HepG2 (cell line): ENCODE data around the gene CHMP6.

Source experiments
- CBX1 ChIP-seq: IDR thresholded peaks from one replicate; pipeline ENCODE4 v1.6.1; 2016; ENCODE audit warnings: antibody characterized with exemption, low read depth
- CEBPG ChIP-seq: IDR thresholded peaks from 2 replicates; pipeline ENCODE4 v1.6.1; 2016
- KAT2B ChIP-seq: fragments of 150-350 bp; IDR thresholded peaks from 2 replicates; pipeline ENCODE4 v1.6.1; 2014; ENCODE audit warnings: low read depth, low read length, borderline replicate concordance
- MAFK ChIP-seq, 2 experiments: IDR thresholded peaks in 1 of 2; conservative IDR thresholded peaks in 1 of 2; 2 replicates each; pipeline ENCODE4 v1.6.1; 2011; ENCODE audit warnings: improper control_type of control experiment in 2 of 2, low read length in 2 of 2
- POGZ ChIP-seq: sonication (generic); formaldehyde crosslinking; IDR thresholded peaks from 2 replicates; pipeline ENCODE4 v1.4.0; 2020; ENCODE audit warnings: mild to moderate bottlenecking, missing genetic modification reagents
- TAF15 ChIP-seq: fragments of 200-400 bp; formaldehyde crosslinking; IDR thresholded peaks from one replicate; pipeline ENCODE4 v1.6.1; 2018; ENCODE audit warnings: mild to moderate bottlenecking, low read depth, low read length; ENCODE audit not compliant: poor library complexity, severe bottlenecking
- TEAD2 ChIP-seq: sonication (generic); formaldehyde crosslinking; IDR thresholded peaks from 2 replicates; pipeline ENCODE4 v1.9.0; 2021; ENCODE audit warnings: missing genetic modification reagents
- ZNF24 ChIP-seq: fragments of 450-650 bp; IDR thresholded peaks from 2 replicates; pipeline ENCODE4 v1.6.1; 2017; ENCODE audit warnings: antibody characterized with exemption, mild to moderate bottlenecking
- ZNF253 ChIP-seq: sonication (generic); formaldehyde crosslinking; IDR thresholded peaks from 2 replicates; pipeline ENCODE4 v1.8.0; 2022; ENCODE audit warnings: mild to moderate bottlenecking, missing genetic modification reagents, borderline replicate concordance
- ZNF83 ChIP-seq: sonication (generic); formaldehyde crosslinking; IDR thresholded peaks from 2 replicates; pipeline ENCODE4 v1.4.0; 2020; ENCODE audit warnings: missing genetic modification reagents, mild to moderate bottlenecking, borderline replicate concordance

DNA sequence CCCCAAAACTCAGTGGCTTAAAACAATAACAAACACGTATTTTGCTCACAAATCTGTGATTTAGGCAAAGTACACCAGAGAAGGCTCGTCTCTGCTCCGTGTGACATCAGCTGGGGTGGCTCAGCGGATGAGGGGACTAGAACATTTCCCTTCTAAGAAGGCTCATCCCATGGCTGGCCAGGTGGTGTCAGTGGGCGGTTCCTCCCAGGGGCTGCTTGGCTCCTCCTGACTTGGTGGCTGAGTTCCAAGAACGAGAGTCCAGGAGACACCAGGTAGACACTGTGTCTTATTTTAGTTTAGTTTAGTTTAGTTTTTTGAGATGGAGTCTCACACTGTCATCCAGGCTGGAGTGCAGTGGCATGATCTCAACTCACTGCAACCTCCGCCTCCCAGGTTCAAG is 5.6 kb upstream of the CHMP6 start:
- TF ChIP-seq ZNF253 (CRISPR knock-in tag): no peak
- TF ChIP-seq CEBPG (CRISPR knock-in tag): no peak
- TF ChIP-seq TEAD2 (CRISPR knock-in tag): no peak
- no peak for TF ChIP-seq CBX1
- TF ChIP-seq TAF15: no peak
- TF ChIP-seq MAFK (conservative IDR thresholded peaks at IDR 0.05 in 1 of 2, IDR thresholded peaks at IDR 0.05 in 1 of 2; ENCODE audit: low read length in 2 of 2): no peak
- TF ChIP-seq POGZ (CRISPR knock-in tag): no peak
- TF ChIP-seq ZNF83: no peak
- TF ChIP-seq KAT2B: no peak
- no peak for TF ChIP-seq ZNF24
